Skeletal muscle cell (primary cell): Measurements from ENCODE around the gene UBL7.

Experiments
- DNase-seq: peaks from one replicate; pipeline ENCODE4 v3.0.0-alpha.2; 2010; ENCODE audit warnings: low read depth
- H3K4me3 ChIP-seq: 2 replicates; pipeline ENCODE4 v1.5.1; 2011; ENCODE audit warnings: low read depth, mild to moderate bottlenecking, control low read depth, low read length, moderate library complexity

UBL7 gene

GRCh38 chr15:74399511-74400312 is 61.2 kb downstream of the UBL7 start:
- H3K4me3 ChIP-seq: no peak overlapping the region
- peak; percentile 66 for DNase-seq

GRCh38 chr15:74399100-74399499 is 61.9 kb downstream of the UBL7 start:
- DNase-seq: no peak
- H3K4me3 ChIP-seq: no peak overlapping the region

- H3K4me3 ChIP-seq: no peak overlapping the region
- DNase-seq: no peak
These were observed 62.8 kb downstream of the UBL7 start for GRCh38 chr15:74398183-74398582.

- H3K4me3 ChIP-seq: no peak overlapping the region
- DNase-seq: no peak
These were observed 63.5 kb downstream of the UBL7 start for GRCh38 chr15:74397239-74398068.

- no peak for DNase-seq
- H3K4me3 ChIP-seq: no peak overlapping the region
These were observed 64.3 kb downstream of the UBL7 start for GRCh38 chr15:74396445-74397238.

- DNase-seq: no peak
- no peak overlapping the region for H3K4me3 ChIP-seq
These were observed 64.9 kb downstream of the UBL7 start for GRCh38 chr15:74396146-74396438.
